Neural cell (in vitro differentiated cells): ENCODE data around the gene CEP97. TPM values are rescaled to one million over a fixed set of nuclear protein-coding genes. Genes with fewer than 3 reads are reported as not detected.

Experiments
- H2AFZ ChIP-seq: fragments of 200-600, 300-800 bp; sonication (generic), shearing (Covaris generic); 2 replicates; pipeline ENCODE4 v1.6.0; 2014; ENCODE audit warnings: low read depth, mild to moderate bottlenecking, antibody characterized with exemption, low read length, moderate library complexity
- H3F3A ChIP-seq: fragments of 200-600 bp; shearing (Covaris generic); 2 replicates; pipeline ENCODE4 v1.6.1; 2016; ENCODE audit warnings: mild to moderate bottlenecking, moderate library complexity, mixed read lengths, antibody characterized with exemption, low read length; ENCODE audit not compliant: insufficient read depth, poor library complexity, severe bottlenecking
- H3K27ac ChIP-seq: fragments of 200-600, 300-800 bp; sonication (generic), shearing (Covaris generic); 2 replicates; pipeline ENCODE4 v1.5.1; 2014; ENCODE audit warnings: mild to moderate bottlenecking, low read length, moderate library complexity
- H3K27me3 ChIP-seq: fragments of 300-800, 200-600 bp; sonication (generic), shearing (Covaris generic); 2 replicates; pipeline ENCODE4 v1.6.0; 2014; ENCODE audit warnings: mild to moderate bottlenecking, low read depth, low read length, moderate library complexity; ENCODE audit not compliant: insufficient read depth
- H3K36me3 ChIP-seq: fragments of 300-800, 200-600 bp; sonication (generic), shearing (Covaris generic); 2 replicates; pipeline ENCODE4 v1.5.1; 2014; ENCODE audit warnings: mild to moderate bottlenecking, antibody characterized with exemption, low read length, moderate library complexity; ENCODE audit not compliant: insufficient read depth
- H3K4me2 ChIP-seq: fragments of 300-800, 200-600 bp; sonication (generic), shearing (Covaris generic); 2 replicates; pipeline ENCODE4 v1.6.0; 2014; ENCODE audit warnings: mild to moderate bottlenecking, low read length
- H3K4me3 ChIP-seq: fragments of 300-800, 200-600 bp; sonication (generic), shearing (Covaris generic); 2 replicates; pipeline ENCODE4 v1.5.1; 2014; ENCODE audit warnings: mild to moderate bottlenecking, low read length, moderate library complexity
- H3K79me2 ChIP-seq: fragments of 200-600 bp; shearing (Covaris generic); replicated peaks from 2 replicates; pipeline ENCODE4 v1.6.0; 2014; ENCODE audit warnings: mild to moderate bottlenecking, low read length, moderate library complexity; ENCODE audit not compliant: insufficient read depth
- H3K9ac ChIP-seq: fragments of 300-800, 200-600 bp; sonication (generic), shearing (Covaris generic); 2 replicates; pipeline ENCODE4 v1.6.1; 2016; ENCODE audit warnings: mild to moderate bottlenecking, low read length, mixed read lengths
- H3K9me2 ChIP-seq: fragments of 200-600 bp; shearing (Covaris generic); 2 replicates; pipeline ENCODE4 v1.6.1; 2016; ENCODE audit warnings: mild to moderate bottlenecking, low read length, mixed read lengths; ENCODE audit not compliant: insufficient read depth
- H3K9me3 ChIP-seq: fragments of 200-600, 300-800 bp; sonication (generic), shearing (Covaris generic); 2 replicates; pipeline ENCODE4 v1.6.1; 2016; ENCODE audit warnings: mild to moderate bottlenecking, mixed run types, low read length, moderate library complexity, mixed read lengths
- H4K20me1 ChIP-seq: fragments of 200-600 bp; shearing (Covaris generic); 2 replicates; pipeline ENCODE4 v1.6.1; 2016; ENCODE audit warnings: mild to moderate bottlenecking, mixed run types; ENCODE audit not compliant: insufficient read depth
- EP300 ChIP-seq: fragments of 450-650 bp; conservative IDR thresholded peaks from 2 replicates; pipeline ENCODE4 v1.6.1; 2014; ENCODE audit warnings: antibody characterized with exemption, mild to moderate bottlenecking, moderate library complexity; ENCODE audit not compliant: poor library complexity, severe bottlenecking
- EZH2 ChIP-seq: fragments of 200-600, 300-800 bp; shearing (Covaris generic), sonication (generic); IDR thresholded peaks from 2 replicates; pipeline ENCODE4 v1.6.1; 2014; ENCODE audit warnings: antibody characterized with exemption, low read length, borderline replicate concordance, mild to moderate bottlenecking; ENCODE audit not compliant: insufficient read depth, poor library complexity, severe bottlenecking
- MXI1 ChIP-seq: fragments of 450-650 bp; conservative IDR thresholded peaks from 2 replicates; pipeline ENCODE4 v1.6.1; 2014; ENCODE audit warnings: antibody characterized with exemption, mild to moderate bottlenecking; ENCODE audit not compliant: poor library complexity, severe bottlenecking
- POLR2AphosphoS5 ChIP-seq: IDR thresholded peaks from 2 replicates; pipeline ENCODE4 v1.6.1; 2012
- RAD21 ChIP-seq: fragments of 450-650 bp; conservative IDR thresholded peaks from 2 replicates; pipeline ENCODE4 v1.6.1; 2014; ENCODE audit warnings: antibody characterized with exemption, mild to moderate bottlenecking, moderate library complexity
- SMC3 ChIP-seq: fragments of 450-650 bp; conservative IDR thresholded peaks from 2 replicates; pipeline ENCODE4 v1.6.1; 2014; ENCODE audit warnings: antibody characterized with exemption, mild to moderate bottlenecking, moderate library complexity; ENCODE audit not compliant: poor library complexity
- TAF1 ChIP-seq: IDR thresholded peaks from 2 replicates; pipeline ENCODE4 v1.6.1; 2012; ENCODE audit warnings: low read depth
- polyA plus RNA-seq: library from polyadenylated mRNA; depleted of rRNA; stranded (reverse); fragments of >200 nt; gene quantifications from 2 replicates; pipeline ENCODE4 v1.2.3, GENCODE V29; 2014
- TF ChIP-seq, protein P1 (sequence below): fragments of 450-650 bp; IDR thresholded peaks from 2 replicates; pipeline ENCODE4 v1.5.1; 2014; ENCODE audit warnings: antibody characterized with exemption, mild to moderate bottlenecking, moderate library complexity; ENCODE audit not compliant: poor library complexity, severe bottlenecking
- TF ChIP-seq, protein P2 (sequence below): IDR thresholded peaks from 2 replicates; pipeline ENCODE4 v1.6.1; 2012; ENCODE audit warnings: borderline replicate concordance

CEP97 gene
- polyA plus RNA-seq, 1 donor from 2014 or later, result 52.9 TPM

DNA sequence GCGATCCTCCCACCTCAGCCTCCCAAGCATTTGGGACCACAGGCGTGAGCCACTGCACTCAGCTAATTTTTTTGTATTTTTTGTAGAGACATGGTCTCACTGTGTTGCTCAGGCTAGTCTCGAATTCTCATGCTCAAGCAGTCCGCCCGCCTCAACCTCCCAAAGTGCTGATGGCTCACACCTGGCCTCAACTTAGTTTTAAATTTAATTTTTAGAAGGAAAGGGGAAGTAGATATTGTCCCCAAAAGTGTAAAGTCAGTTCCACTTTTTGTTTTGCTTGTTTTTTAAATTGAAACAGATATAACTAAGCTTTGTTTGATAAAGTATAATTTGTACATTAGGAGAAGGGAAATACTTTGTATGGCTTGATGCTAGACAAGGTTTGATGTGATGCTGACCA, 93.6 kb downstream of the CEP97 start:
- H3K36me3 ChIP-seq, result peaks cover 9% of the 10 kb centered on the region
- no peaks in the 10 kb centered on the region for H3K9me2 ChIP-seq
- no peak overlapping the region for H3K27ac ChIP-seq
- TF ChIP-seq RAD21 (no peak), EZH2 (no peak), EP300 (no peak), SMC3 (no peak)
- TF ChIP-seq, protein P1, sequence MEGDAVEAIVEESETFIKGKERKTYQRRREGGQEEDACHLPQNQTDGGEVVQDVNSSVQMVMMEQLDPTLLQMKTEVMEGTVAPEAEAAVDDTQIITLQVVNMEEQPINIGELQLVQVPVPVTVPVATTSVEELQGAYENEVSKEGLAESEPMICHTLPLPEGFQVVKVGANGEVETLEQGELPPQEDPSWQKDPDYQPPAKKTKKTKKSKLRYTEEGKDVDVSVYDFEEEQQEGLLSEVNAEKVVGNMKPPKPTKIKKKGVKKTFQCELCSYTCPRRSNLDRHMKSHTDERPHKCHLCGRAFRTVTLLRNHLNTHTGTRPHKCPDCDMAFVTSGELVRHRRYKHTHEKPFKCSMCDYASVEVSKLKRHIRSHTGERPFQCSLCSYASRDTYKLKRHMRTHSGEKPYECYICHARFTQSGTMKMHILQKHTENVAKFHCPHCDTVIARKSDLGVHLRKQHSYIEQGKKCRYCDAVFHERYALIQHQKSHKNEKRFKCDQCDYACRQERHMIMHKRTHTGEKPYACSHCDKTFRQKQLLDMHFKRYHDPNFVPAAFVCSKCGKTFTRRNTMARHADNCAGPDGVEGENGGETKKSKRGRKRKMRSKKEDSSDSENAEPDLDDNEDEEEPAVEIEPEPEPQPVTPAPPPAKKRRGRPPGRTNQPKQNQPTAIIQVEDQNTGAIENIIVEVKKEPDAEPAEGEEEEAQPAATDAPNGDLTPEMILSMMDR, result no peak
- H3K9me3 ChIP-seq, result no peaks in the 10 kb centered on the region
- H3K4me3 ChIP-seq, result no peak overlapping the region
- H3K79me2 ChIP-seq, result no peaks in the 10 kb centered on the region
- no peaks in the 10 kb centered on the region for H3F3A ChIP-seq
- H3K4me2 ChIP-seq, result no peak overlapping the region
- no peaks in the 10 kb centered on the region for H4K20me1 ChIP-seq
- no peak overlapping the region for H3K9ac ChIP-seq
- H3K27me3 ChIP-seq, result no peaks in the 10 kb centered on the region
- no peak overlapping the region for H2AFZ ChIP-seq

DNA sequence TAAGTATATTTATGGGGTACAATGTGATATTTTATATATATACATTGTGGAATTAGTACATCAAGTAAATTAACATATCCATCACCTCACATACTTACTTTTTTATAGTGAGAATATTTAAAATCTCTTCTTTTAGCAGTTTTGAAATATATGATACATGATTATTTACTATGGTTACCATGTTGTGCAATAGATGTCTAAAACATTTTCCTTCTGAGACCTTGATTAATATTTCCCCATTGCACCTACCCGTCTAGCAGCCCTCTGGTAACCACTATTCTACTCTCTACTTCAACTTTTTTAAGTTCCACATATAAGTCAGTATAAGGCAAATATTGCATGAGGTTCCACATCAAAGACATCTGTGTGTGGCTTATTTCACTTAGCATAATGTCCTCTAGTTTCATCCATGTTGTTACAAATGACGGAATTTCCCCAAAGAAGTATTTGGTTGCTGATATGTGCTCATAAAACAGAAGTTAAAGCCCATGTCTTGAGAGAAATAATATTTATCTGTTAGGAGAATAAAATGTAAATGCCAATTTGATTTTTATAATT, 95.3 kb downstream of the CEP97 start:
- peaks cover 9% of the 10 kb centered on the region for H3K36me3 ChIP-seq
- TF ChIP-seq, protein P2, sequence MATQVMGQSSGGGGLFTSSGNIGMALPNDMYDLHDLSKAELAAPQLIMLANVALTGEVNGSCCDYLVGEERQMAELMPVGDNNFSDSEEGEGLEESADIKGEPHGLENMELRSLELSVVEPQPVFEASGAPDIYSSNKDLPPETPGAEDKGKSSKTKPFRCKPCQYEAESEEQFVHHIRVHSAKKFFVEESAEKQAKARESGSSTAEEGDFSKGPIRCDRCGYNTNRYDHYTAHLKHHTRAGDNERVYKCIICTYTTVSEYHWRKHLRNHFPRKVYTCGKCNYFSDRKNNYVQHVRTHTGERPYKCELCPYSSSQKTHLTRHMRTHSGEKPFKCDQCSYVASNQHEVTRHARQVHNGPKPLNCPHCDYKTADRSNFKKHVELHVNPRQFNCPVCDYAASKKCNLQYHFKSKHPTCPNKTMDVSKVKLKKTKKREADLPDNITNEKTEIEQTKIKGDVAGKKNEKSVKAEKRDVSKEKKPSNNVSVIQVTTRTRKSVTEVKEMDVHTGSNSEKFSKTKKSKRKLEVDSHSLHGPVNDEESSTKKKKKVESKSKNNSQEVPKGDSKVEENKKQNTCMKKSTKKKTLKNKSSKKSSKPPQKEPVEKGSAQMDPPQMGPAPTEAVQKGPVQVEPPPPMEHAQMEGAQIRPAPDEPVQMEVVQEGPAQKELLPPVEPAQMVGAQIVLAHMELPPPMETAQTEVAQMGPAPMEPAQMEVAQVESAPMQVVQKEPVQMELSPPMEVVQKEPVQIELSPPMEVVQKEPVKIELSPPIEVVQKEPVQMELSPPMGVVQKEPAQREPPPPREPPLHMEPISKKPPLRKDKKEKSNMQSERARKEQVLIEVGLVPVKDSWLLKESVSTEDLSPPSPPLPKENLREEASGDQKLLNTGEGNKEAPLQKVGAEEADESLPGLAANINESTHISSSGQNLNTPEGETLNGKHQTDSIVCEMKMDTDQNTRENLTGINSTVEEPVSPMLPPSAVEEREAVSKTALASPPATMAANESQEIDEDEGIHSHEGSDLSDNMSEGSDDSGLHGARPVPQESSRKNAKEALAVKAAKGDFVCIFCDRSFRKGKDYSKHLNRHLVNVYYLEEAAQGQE, result no peak
- TF ChIP-seq RAD21, result no peak
- TF ChIP-seq EP300, result no peak
- TF ChIP-seq MXI1, result no peak
- TF ChIP-seq, protein P1, result no peak
- TF ChIP-seq SMC3, result no peak
- TF ChIP-seq TAF1, result no peak
- TF ChIP-seq POLR2AphosphoS5, result no peak
- no peak for TF ChIP-seq EZH2
- H4K20me1 ChIP-seq, result no peaks in the 10 kb centered on the region
- no peaks in the 10 kb centered on the region for H3K27me3 ChIP-seq
- H3K4me3 ChIP-seq, result no peak overlapping the region
- H3K9me2 ChIP-seq, result no peaks in the 10 kb centered on the region
- H3K27ac ChIP-seq, result no peak overlapping the region
- H3K4me2 ChIP-seq, result no peak overlapping the region
- no peak overlapping the region for H3K9ac ChIP-seq
- no peak overlapping the region for H2AFZ ChIP-seq
- H3K9me3 ChIP-seq, result no peaks in the 10 kb centered on the region
- no peaks in the 10 kb centered on the region for H3K79me2 ChIP-seq
- no peaks in the 10 kb centered on the region for H3F3A ChIP-seq

Other genes with a start within 250 kb of the CEP97 start
- gene SENP7, start 211.4 kb upstream of the CEP97 start, polyA plus RNA-seq, result 264 and 273 TPM in 2 replicates
- 42.1 and 44.5 TPM in 2 replicates for gene TRMT10C, start 162.7 kb upstream of the CEP97 start, polyA plus RNA-seq
- gene PCNP, start 150.4 kb upstream of the CEP97 start, polyA plus RNA-seq, result 210 and 280 TPM in 2 replicates
- 22.0 and 23.5 TPM in 2 replicates for gene ZBTB11, start 47.5 kb upstream of the CEP97 start, polyA plus RNA-seq
- gene RPL24, start 37.9 kb upstream of the CEP97 start, polyA plus RNA-seq, result 2,626 and 2,767 TPM in 2 replicates
- gene NXPE3, start 54.6 kb downstream of the CEP97 start, polyA plus RNA-seq, result 6.6 and 7.9 TPM in 2 replicates
- gene NFKBIZ, start 124.9 kb downstream of the CEP97 start, polyA plus RNA-seq, result 0.84 and 1.8 TPM in 2 replicates